ENCODE data around the gene KLF15.

DNA sequence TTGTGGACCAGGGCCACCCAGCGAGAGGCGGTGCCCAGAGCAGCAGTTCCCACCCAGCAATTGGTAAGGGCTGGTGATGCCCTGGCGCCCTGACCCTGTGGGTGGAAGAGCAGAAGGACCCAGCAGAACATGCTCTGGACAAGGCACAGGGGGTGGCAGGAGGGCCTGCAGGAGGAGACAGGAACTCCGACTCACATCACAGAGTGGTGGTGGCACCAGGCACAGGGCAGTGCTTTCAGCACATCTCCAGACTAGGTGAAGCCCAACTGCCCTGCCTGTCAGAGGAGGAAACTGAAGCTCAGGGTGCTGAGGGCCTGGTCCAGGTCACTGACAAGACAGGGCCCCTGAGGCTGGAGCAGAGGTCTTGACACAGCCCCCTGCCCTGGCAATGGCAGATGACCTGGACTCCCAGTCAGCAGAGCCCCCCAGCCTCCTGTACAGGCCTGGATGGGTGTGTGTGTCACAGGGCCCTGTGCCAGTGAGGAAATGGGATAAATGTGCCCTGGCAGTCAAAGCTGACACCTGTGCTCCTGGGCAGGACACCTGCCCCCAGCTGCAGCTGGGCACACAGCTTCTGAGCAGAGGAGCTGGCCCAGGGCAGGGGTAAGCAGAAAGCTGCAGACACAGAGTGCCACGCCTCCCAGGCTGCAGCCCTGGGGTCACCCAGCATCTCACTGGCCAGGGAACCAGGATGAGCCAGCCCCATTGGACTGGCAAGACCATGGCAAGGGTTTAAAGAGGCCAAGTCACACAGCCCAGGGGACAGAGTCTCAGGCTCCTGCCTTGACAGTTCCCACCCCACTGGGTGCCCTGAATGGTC is 11.4 kb downstream of the KLF15 start:
- TF ChIP-seq, protein P1, sequence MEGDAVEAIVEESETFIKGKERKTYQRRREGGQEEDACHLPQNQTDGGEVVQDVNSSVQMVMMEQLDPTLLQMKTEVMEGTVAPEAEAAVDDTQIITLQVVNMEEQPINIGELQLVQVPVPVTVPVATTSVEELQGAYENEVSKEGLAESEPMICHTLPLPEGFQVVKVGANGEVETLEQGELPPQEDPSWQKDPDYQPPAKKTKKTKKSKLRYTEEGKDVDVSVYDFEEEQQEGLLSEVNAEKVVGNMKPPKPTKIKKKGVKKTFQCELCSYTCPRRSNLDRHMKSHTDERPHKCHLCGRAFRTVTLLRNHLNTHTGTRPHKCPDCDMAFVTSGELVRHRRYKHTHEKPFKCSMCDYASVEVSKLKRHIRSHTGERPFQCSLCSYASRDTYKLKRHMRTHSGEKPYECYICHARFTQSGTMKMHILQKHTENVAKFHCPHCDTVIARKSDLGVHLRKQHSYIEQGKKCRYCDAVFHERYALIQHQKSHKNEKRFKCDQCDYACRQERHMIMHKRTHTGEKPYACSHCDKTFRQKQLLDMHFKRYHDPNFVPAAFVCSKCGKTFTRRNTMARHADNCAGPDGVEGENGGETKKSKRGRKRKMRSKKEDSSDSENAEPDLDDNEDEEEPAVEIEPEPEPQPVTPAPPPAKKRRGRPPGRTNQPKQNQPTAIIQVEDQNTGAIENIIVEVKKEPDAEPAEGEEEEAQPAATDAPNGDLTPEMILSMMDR (IDR thresholded peaks at IDR 0.05; ENCODE audit: poor library complexity), result no peak
- TF ChIP-seq EZH2phosphoT487 (IDR thresholded peaks at IDR 0.05; ENCODE audit: low read depth, severe bottlenecking, unreplicated experiment) (no peak), EZH2 (IDR thresholded peaks at IDR 0.05; ENCODE audit: borderline replicate concordance) (no peak)

Measured in hepatocyte (in vitro differentiated cells).